OCI-LY1 (cell line): ENCODE measurements around the gene IMPG2.

Source experiments
- H2AFZ ChIP-seq: fragments of 200-600 bp; sonication (generic), shearing (Covaris generic); 2 replicates; pipeline ENCODE4 v1.6.0; 2014; ENCODE audit warnings: antibody characterized with exemption, mild to moderate bottlenecking, low read length
- H3F3A ChIP-seq: fragments of 200-600 bp; sonication (generic), shearing (Covaris generic); 2 replicates; pipeline ENCODE4 v1.6.0; 2014; ENCODE audit warnings: mild to moderate bottlenecking, antibody characterized with exemption, low read length, moderate library complexity; ENCODE audit not compliant: insufficient read depth
- H3K27ac ChIP-seq: fragments of 200-600 bp; sonication (generic); 2 replicates; pipeline ENCODE4 v1.5.1; 2014; ENCODE audit warnings: low read length, mixed run types, mild to moderate bottlenecking, low read depth; ENCODE audit not compliant: poor library complexity, severe bottlenecking
- H3K27me3 ChIP-seq: fragments of 200-600 bp; sonication (generic); 2 replicates; pipeline ENCODE4 v1.6.0; 2014; ENCODE audit warnings: antibody characterized with exemption, mild to moderate bottlenecking, low read length, moderate library complexity; ENCODE audit not compliant: insufficient read depth
- H3K36me3 ChIP-seq: fragments of 200-600 bp; sonication (generic); 2 replicates; pipeline ENCODE4 v1.6.1; 2014; ENCODE audit warnings: mild to moderate bottlenecking, antibody characterized with exemption, low read length, moderate library complexity, mixed read lengths; ENCODE audit not compliant: insufficient read depth
- H3K4me1 ChIP-seq: fragments of 200-600 bp; sonication (generic); 2 replicates; pipeline ENCODE4 v1.5.1; 2014; ENCODE audit warnings: mild to moderate bottlenecking, low read length, moderate library complexity; ENCODE audit not compliant: insufficient read depth, severe bottlenecking
- H3K4me2 ChIP-seq: fragments of 200-600 bp; sonication (generic), shearing (Covaris generic); 2 replicates; pipeline ENCODE4 v1.6.1; 2014; ENCODE audit warnings: low read length
- H3K4me3 ChIP-seq: fragments of 200-600 bp; sonication (generic); 2 replicates; pipeline ENCODE4 v1.5.1; 2014; ENCODE audit warnings: low read length, low read depth, mild to moderate bottlenecking, mixed read lengths; ENCODE audit not compliant: poor library complexity, severe bottlenecking
- H3K79me2 ChIP-seq: fragments of 200-600 bp; shearing (Covaris generic); 2 replicates; pipeline ENCODE4 v1.6.1; 2016; ENCODE audit warnings: mixed run types, low read length, mixed read lengths; ENCODE audit not compliant: insufficient read depth
- H3K9ac ChIP-seq: fragments of 200-600 bp; sonication (generic), shearing (Covaris generic); 2 replicates; pipeline ENCODE4 v1.6.1; 2014; ENCODE audit warnings: mild to moderate bottlenecking, low read length, mixed read lengths
- H3K9me2 ChIP-seq: fragments of 200-600 bp; sonication (generic), shearing (Covaris generic); 2 replicates; pipeline ENCODE4 v1.6.1; 2014; ENCODE audit warnings: low read depth, mild to moderate bottlenecking, low read length, mixed read lengths
- H3K9me3 ChIP-seq: fragments of 200-600 bp; shearing (Covaris generic); 2 replicates; pipeline ENCODE4 v1.6.1; 2014; ENCODE audit warnings: low read length, mixed read lengths
- H4K20me1 ChIP-seq: fragments of 200-600 bp; sonication (generic), shearing (Covaris generic); 2 replicates; pipeline ENCODE4 v1.6.0; 2016; ENCODE audit warnings: mild to moderate bottlenecking, low read length; ENCODE audit not compliant: insufficient read depth
- CTCF ChIP-seq: fragments of 200-600 bp; sonication (generic), shearing (Covaris generic); IDR thresholded peaks from 2 replicates; pipeline ENCODE4 v1.5.1; 2017; ENCODE audit warnings: mild to moderate bottlenecking, antibody characterized with exemption, low read length, moderate library complexity, mixed read lengths
- EZH2 ChIP-seq: fragments of 200-600 bp; sonication (generic), shearing (Covaris generic); IDR thresholded peaks from 2 replicates; pipeline ENCODE4 v1.8.0; 2017; ENCODE audit warnings: borderline replicate concordance, mixed run types, mild to moderate bottlenecking, antibody characterized with exemption, low read length, moderate library complexity, mixed read lengths

Gene IMPG2

GRCh38 chr3:101243285-101244211, 76.8 kb downstream of the IMPG2 start:
- Histone ChIP-seq H3K4me1 (no peaks in the 10 kb centered on the region), H3K9me3 (no peaks in the 10 kb centered on the region), H3K79me2 (no peaks in the 10 kb centered on the region), H2AFZ (no peak overlapping the region), H3K4me3 (no peak overlapping the region), H3K36me3 (no peaks in the 10 kb centered on the region), H4K20me1 (no peaks in the 10 kb centered on the region), H3K9me2 (no peaks in the 10 kb centered on the region), H3F3A (no peaks in the 10 kb centered on the region), H3K4me2 (no peak overlapping the region), H3K27ac (no peak overlapping the region), H3K9ac (no peak overlapping the region), H3K27me3 (no peaks in the 10 kb centered on the region)
- TF ChIP-seq EZH2, result no peak
- no peak for TF ChIP-seq CTCF

GRCh38 chr3:101240719-101241399, 79.5 kb downstream of the IMPG2 start:
- TF ChIP-seq CTCF (no peak), EZH2 (no peak)
- H3K4me2 ChIP-seq, result no peak overlapping the region
- no peak overlapping the region for H3K9ac ChIP-seq
- no peaks in the 10 kb centered on the region for H3K9me3 ChIP-seq
- no peaks in the 10 kb centered on the region for H3K9me2 ChIP-seq
- no peaks in the 10 kb centered on the region for H3K79me2 ChIP-seq
- H3K27ac ChIP-seq, result no peak overlapping the region
- no peaks in the 10 kb centered on the region for H3K36me3 ChIP-seq
- no peaks in the 10 kb centered on the region for H3K27me3 ChIP-seq
- H3F3A ChIP-seq, result no peaks in the 10 kb centered on the region
- H3K4me3 ChIP-seq, result no peak overlapping the region
- no peak overlapping the region for H2AFZ ChIP-seq
- no peaks in the 10 kb centered on the region for H4K20me1 ChIP-seq
- H3K4me1 ChIP-seq, result no peaks in the 10 kb centered on the region

- TF ChIP-seq CTCF (no peak), EZH2 (no peak)
- no peak overlapping the region for H3K4me3 ChIP-seq
- no peaks in the 10 kb centered on the region for H3K79me2 ChIP-seq
- H3F3A ChIP-seq, result no peaks in the 10 kb centered on the region
- H3K9me3 ChIP-seq, result no peaks in the 10 kb centered on the region
- no peaks in the 10 kb centered on the region for H3K27me3 ChIP-seq
- no peaks in the 10 kb centered on the region for H3K9me2 ChIP-seq
- H3K4me2 ChIP-seq, result no peak overlapping the region
- no peak overlapping the region for H2AFZ ChIP-seq
- H4K20me1 ChIP-seq, result no peaks in the 10 kb centered on the region
- no peak overlapping the region for H3K27ac ChIP-seq
- no peak overlapping the region for H3K9ac ChIP-seq
- H3K36me3 ChIP-seq, result no peaks in the 10 kb centered on the region
- H3K4me1 ChIP-seq, result no peaks in the 10 kb centered on the region
These were observed 85.3 kb downstream of the IMPG2 start for GRCh38 chr3:101235048-101235447.
